KMS-11 (cell line): ENCODE results near the gene APOC1.
"Not testable (repeated sequence)": the region's sequence is repeated elsewhere in the genome, so short reads cannot be mapped to it uniquely, and the experiment has no call there.

Source experiments
- H2AFZ ChIP-seq: fragments of 200-600 bp; sonication (generic); 2 replicates; pipeline ENCODE4 v1.6.1; 2016; ENCODE audit warnings: antibody characterized with exemption, mixed run types, low read depth
- H3K27ac ChIP-seq: fragments of 200-600 bp; sonication (generic); 2 replicates; pipeline ENCODE4 v1.6.1; 2016; ENCODE audit warnings: mild to moderate bottlenecking, mixed run types
- H3K27me3 ChIP-seq: fragments of 200-600 bp; sonication (generic); 2 replicates; pipeline ENCODE4 v1.6.1; 2017; ENCODE audit warnings: mild to moderate bottlenecking, low read depth, mixed run types, moderate library complexity; ENCODE audit not compliant: insufficient read depth
- H3K36me3 ChIP-seq: fragments of 200-600 bp; sonication (generic); 2 replicates; pipeline ENCODE4 v1.6.1; 2017; ENCODE audit warnings: mild to moderate bottlenecking, mixed run types; ENCODE audit not compliant: insufficient read depth
- H3K4me1 ChIP-seq: fragments of 200-600 bp; sonication (generic); 2 replicates; pipeline ENCODE4 v1.6.1; 2016; ENCODE audit warnings: mild to moderate bottlenecking, low read depth, mixed run types; ENCODE audit not compliant: poor library complexity, severe bottlenecking
- H3K4me2 ChIP-seq: fragments of 200-600 bp; sonication (generic); 2 replicates; pipeline ENCODE4 v1.7.0; 2016; ENCODE audit warnings: mild to moderate bottlenecking, mixed run types
- H3K4me3 ChIP-seq: fragments of 200-600 bp; sonication (generic); IDR thresholded peaks from 2 replicates; pipeline ENCODE4 v1.6.1; 2017; ENCODE audit warnings: low read depth, low read length, mixed read lengths; ENCODE audit not compliant: insufficient read depth
- H3K79me2 ChIP-seq: fragments of 200-600 bp; sonication (generic); 2 replicates; pipeline ENCODE4 v1.6.1; 2016; ENCODE audit warnings: low read depth, mixed run types; ENCODE audit not compliant: insufficient read depth
- H3K9ac ChIP-seq: fragments of 200-600 bp; sonication (generic); 2 replicates; pipeline ENCODE4 v1.6.1; 2016; ENCODE audit warnings: mild to moderate bottlenecking, mixed run types
- H4K20me1 ChIP-seq: fragments of 200-600 bp; sonication (generic); 2 replicates; pipeline ENCODE4 v1.6.1; 2016; ENCODE audit warnings: mild to moderate bottlenecking, mixed run types; ENCODE audit not compliant: insufficient read depth
- TF ChIP-seq, protein P1 (sequence below): fragments of 200-600 bp; sonication (generic); conservative IDR thresholded peaks from 2 replicates; pipeline ENCODE4 v1.6.1; 2017; ENCODE audit warnings: low read depth, mild to moderate bottlenecking, antibody characterized with exemption, low read length, moderate library complexity, mixed read lengths

Gene APOC1

DNA sequence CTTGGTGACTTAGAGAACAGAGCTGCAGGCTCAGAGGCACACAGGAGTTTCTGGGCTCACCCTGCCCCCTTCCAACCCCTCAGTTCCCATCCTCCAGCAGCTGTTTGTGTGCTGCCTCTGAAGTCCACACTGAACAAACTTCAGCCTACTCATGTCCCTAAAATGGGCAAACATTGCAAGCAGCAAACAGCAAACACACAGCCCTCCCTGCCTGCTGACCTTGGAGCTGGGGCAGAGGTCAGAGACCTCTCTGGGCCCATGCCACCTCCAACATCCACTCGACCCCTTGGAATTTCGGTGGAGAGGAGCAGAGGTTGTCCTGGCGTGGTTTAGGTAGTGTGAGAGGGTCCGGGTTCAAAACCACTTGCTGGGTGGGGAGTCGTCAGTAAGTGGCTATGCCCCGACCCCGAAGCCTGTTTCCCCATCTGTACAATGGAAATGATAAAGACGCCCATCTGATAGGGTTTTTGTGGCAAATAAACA is 9.9 kb downstream of the APOC1 start:
- Histone ChIP-seq H3K4me3 (no peak overlapping the region), H3K4me2 (no peak overlapping the region), H2AFZ (no peak overlapping the region), H3K27ac (no peak overlapping the region), H3K27me3 (peaks cover 6% of the 10 kb centered on the region; the same call in 1 of the 2 replicates), H3K36me3 (no peaks in the 10 kb centered on the region), H3K4me1 (no peaks in the 10 kb centered on the region), H3K79me2 (no peaks in the 10 kb centered on the region), H3K9ac (no peak overlapping the region), H4K20me1 (no peaks in the 10 kb centered on the region)
- TF ChIP-seq, protein P1, sequence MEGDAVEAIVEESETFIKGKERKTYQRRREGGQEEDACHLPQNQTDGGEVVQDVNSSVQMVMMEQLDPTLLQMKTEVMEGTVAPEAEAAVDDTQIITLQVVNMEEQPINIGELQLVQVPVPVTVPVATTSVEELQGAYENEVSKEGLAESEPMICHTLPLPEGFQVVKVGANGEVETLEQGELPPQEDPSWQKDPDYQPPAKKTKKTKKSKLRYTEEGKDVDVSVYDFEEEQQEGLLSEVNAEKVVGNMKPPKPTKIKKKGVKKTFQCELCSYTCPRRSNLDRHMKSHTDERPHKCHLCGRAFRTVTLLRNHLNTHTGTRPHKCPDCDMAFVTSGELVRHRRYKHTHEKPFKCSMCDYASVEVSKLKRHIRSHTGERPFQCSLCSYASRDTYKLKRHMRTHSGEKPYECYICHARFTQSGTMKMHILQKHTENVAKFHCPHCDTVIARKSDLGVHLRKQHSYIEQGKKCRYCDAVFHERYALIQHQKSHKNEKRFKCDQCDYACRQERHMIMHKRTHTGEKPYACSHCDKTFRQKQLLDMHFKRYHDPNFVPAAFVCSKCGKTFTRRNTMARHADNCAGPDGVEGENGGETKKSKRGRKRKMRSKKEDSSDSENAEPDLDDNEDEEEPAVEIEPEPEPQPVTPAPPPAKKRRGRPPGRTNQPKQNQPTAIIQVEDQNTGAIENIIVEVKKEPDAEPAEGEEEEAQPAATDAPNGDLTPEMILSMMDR, result no peak

DNA sequence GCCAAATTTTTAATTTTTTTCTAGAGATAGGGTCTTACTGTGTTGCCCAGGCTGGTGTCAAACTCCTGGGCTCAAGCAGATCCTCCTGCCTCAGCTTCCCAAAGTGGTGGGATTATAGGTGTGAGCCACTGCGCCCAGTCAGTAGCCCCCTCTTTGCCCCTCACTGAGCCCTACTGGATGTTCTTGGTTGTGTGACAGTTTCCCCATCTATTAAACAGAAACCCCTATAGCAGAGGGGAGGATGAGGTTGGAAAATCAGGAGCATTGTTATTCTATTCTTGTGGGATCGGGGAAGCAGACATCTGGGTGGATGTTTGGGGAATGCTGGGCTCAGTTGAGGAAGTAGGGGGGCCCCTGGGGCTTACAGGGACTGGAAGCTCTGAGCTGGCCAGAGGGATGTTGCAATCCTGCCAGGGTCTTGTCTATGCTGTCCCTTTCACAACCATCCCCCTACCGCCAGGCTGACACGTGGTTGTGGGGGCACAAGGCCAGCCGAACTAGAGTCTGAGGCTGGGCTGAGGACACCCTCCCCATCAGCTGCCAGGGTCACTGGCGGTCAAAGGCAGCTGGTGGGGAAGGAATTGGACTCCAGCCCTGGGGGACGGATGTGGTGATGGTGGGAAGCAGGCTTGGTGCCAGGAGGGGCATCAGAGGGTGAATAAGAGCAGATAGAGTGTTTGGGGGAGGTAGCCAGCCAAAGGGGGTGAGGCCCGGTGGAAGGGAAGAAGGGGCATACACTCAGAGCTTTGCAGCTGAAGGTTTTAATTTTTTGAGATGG is 10.9 kb downstream of the APOC1 start:
- H3K79me2 ChIP-seq, result no peaks in the 10 kb centered on the region
- H2AFZ ChIP-seq, result no peak overlapping the region
- H3K4me2 ChIP-seq, result no peak overlapping the region

DNA sequence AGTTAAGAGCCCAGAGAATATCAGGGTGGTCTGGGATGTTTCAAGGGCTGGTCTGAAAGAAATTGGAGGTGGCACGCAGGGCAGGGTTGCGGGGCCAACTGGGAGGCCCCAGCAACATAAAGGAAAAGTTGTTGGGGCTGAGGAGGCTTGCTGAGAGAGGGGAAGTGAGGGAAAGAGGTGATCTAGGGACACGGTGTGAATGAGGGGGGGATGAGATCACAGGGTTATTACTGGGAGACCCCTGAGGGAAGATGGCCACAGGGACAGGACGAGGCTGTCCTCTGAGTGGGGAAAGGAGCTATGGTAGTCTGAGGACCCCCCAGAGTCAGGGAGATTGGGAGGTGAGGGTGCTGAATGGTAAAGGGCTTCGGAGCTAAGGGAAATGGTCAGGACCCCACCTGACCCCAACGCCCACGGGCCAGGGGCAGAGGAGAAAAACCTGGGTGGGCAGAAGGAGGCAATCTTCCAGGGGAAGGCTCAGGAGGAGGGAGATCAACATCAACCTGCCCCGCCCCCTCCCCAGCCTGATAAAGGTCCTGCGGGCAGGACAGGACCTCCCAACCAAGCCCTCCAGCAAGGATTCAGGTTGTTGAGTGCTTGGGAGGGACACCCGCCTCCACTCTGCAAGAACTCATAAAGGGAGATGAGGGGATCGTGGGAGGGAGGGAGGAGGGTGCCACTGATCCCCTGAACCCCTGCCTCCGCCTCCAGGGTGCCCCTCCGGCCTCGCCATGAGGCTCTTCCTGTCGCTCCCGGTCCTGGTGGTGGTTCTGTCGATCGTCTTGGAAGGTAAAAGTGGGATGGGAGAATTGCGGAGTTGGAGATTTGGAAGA is 12.1 kb downstream of the APOC1 start:
- not testable (repeated sequence) for H3K9ac ChIP-seq, H4K20me1 ChIP-seq, H3K27me3 ChIP-seq, H3K27ac ChIP-seq, H3K4me1 ChIP-seq, H3K79me2 ChIP-seq, H3K36me3 ChIP-seq, H3K4me3 ChIP-seq
- Histone ChIP-seq H2AFZ (peak overlapping the region; percentile 45), H3K4me2 (peak overlapping the region; percentile 20; the same call in 1 of the 2 replicates)

More for the DNA sequence above, 10.9 kb downstream of the APOC1 start:
- TF ChIP-seq, protein P1, result no peak
- Histone ChIP-seq H4K20me1 (no peaks in the 10 kb centered on the region), H3K9ac (no peak overlapping the region), H3K4me3 (no peak overlapping the region), H3K36me3 (no peaks in the 10 kb centered on the region), H3K4me1 (no peaks in the 10 kb centered on the region), H3K27me3 (peaks cover 6% of the 10 kb centered on the region; the same call in 1 of the 2 replicates), H3K27ac (no peak overlapping the region)

DNA sequence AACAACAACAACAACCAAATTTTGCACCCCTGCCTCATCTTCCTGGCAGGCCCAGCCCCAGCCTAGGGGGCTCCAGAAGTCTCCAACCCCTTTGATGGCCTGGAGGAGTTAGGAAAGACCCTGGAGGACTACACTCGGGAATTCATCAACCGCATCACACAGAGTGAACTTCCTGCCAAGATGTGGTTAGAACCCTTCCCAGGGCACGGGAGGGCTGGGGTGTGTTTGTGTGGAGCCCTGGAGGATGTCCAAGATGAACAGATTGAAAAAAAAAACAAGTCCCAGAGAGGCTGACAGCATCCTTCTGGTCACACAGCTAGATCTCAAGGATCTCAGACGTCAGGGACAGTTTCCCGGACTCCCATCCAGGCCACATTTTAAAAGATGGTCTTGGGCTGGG is 13.3 kb downstream of the APOC1 start:
- TF ChIP-seq, protein P1, result no peak
- Histone ChIP-seq H3K79me2 (no peaks in the 10 kb centered on the region), H4K20me1 (no peaks in the 10 kb centered on the region), H3K4me3 (no peak overlapping the region), H3K27me3 (peaks cover 6% of the 10 kb centered on the region; the same call in 1 of the 2 replicates), H3K4me1 (no peaks in the 10 kb centered on the region), H2AFZ (peak overlapping the region; percentile 45; the same call in 1 of the 2 replicates), H3K4me2 (no peak overlapping the region), H3K9ac (no peak overlapping the region), H3K36me3 (no peaks in the 10 kb centered on the region), H3K27ac (no peak overlapping the region)
